Suppressor macrophage treated with lipopolysaccharide for 1 hour (primary cell): ENCODE measurements around the gene RDH13.
"Not testable (repeated sequence)": the region's sequence is repeated elsewhere in the genome, so short reads cannot be mapped to it uniquely, and the experiment has no call there.

Source experiments
- DNase-seq, 3 donors: peaks; one replicate each; pipeline ENCODE4 v3.0.0-alpha.2; 2020 to 2022

RDH13 gene

GRCh38 chr19:55010561-55010960 lies 52.4 kb downstream of the RDH13 start:
- not testable (repeated sequence) for DNase-seq

- not testable (repeated sequence) for DNase-seq
These were observed 54.2 kb downstream of the RDH13 start for GRCh38 chr19:55008781-55009180.

GRCh38 chr19:55008189-55008588 lies 54.8 kb downstream of the RDH13 start:
- DNase-seq: not testable (repeated sequence)

GRCh38 chr19:55007537-55007936 lies 55.4 kb downstream of the RDH13 start:
- not testable (repeated sequence) for DNase-seq

GRCh38 chr19:55006795-55007194 lies 56.2 kb downstream of the RDH13 start:
- DNase-seq: not testable (repeated sequence)

GRCh38 chr19:55005684-55006488 lies 57.1 kb downstream of the RDH13 start:
- peak; percentile 61 to 89 (median 88) for DNase-seq

- DNase-seq: no peak
These were observed 62.2 kb downstream of the RDH13 start for GRCh38 chr19:55000761-55001160.

- DNase-seq: not testable (repeated sequence)
These were observed 64.2 kb downstream of the RDH13 start for GRCh38 chr19:54998751-54999239.

- DNase-seq: no peak
These were observed 67.4 kb downstream of the RDH13 start for GRCh38 chr19:54995561-54995960.
